GM21723 (cell line): ENCODE measurements around the gene CCDC28B.

ENCODE experiments used
- ATAC-seq: cut with Tn5 transposase; IDR thresholded peaks from one replicate; pipeline ENCODE4 v1.9.1; 2021; ENCODE audit warnings: mild to moderate bottlenecking, moderate library complexity; ENCODE audit not compliant: unreplicated experiment

The CCDC28B gene

GRCh38 chr1:32249831-32250525, 49.6 kb downstream of the CCDC28B start:
- ATAC-seq: peak; percentile 52

GRCh38 chr1:32250893-32251716, 50.7 kb downstream of the CCDC28B start, which contains the start of gene LCK:
LCK (plus strand) TSS chr1:32251265; CDS start chr1:32274330, 23,065 bp downstream.
- no peak for ATAC-seq
